ENCODE measurements around the gene CAMLG.
"Not testable (repeated sequence)": the region's sequence is repeated elsewhere in the genome, so short reads cannot be mapped to it uniquely, and the experiment has no call there.

CAMLG gene

DNA sequence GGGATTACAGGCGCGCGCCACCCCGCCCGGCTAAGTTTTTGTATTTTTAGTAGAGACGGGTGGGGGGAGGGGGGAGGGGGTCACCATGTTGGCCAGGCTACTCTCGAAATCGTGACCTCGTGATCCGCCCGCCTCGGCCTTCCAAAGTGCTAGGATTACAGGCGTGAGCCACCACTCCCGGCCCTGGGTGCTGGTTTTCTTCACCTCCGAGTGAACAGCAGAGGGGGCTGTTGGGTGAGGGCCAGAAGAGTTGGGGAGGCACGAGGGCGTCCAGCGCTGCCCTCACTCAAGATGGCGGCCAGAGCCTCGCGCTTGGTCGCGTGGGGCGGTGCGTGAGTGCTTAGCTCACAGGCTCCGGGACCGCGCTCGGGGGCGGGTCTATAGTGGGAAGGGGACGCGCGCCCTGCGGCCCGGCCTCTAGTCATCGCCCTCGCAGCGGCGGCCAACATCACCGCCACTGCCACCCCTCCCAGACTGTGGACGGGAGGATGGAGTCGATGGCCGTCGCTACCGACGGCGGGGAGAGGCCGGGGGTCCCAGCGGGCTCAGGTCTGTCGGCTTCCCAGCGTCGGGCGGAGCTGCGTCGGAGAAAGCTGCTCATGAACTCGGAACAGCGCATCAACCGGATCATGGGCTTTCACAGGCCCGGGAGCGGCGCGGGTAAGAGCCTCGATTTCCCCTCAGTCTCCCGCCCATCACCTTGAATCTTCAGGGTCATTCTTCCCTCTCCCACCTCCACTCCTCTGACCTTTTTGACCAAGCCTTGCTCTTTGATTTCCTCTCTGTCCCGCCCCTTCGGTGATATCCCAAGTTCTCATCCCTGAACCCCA lies at the start of gene CAMLG:
Gene CAMLG (plus strand): TSS at position 416 of the 830 bp plus-strand sequence. CDS start 73 bp downstream, at position 489.
- DNase-seq (ENCODE audit: low read depth): peak; percentile 98

DNA sequence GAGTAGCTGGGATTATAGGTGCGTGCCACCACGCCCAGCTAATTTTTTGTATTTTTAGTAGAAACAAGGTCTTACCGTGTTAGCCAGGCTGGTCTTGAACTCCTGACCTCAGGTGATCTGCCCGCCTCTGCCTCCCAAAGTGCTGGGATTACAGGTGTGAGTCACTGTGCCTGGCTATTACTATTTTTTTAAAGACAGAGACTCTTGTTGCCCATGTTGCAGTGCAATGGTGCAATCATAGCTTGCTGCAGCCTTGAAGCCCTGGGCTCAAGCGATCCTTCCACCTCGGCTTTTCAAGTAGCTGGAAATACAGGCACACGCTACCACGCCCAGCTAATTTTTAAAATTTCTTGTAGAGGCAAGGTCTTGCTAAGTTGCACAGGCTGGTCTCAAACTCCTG lies 48.2 kb upstream of the CAMLG start:
- not testable (repeated sequence) for DNase-seq (ENCODE audit: low read depth)

DNA sequence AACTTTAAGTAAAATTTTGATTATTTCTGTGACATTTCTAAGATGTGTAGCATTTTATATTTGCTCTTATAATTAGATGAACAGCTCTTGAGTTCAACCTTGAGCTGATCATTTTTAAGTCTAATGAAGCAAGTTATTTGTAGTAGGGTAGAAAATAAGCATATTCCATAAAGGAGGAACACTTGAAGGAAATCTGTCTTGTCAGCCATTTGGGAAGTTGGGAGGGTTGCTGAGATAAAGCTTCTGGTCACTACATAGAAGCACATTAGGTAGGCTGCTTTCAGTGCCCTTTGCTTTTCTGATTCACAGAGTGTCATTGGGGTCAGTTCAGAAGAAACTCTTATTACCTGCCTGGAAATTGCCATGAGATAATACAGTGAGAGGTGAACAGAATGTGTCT lies 45.6 kb upstream of the CAMLG start:
- no peak for DNase-seq (ENCODE audit: low read depth)

DNA sequence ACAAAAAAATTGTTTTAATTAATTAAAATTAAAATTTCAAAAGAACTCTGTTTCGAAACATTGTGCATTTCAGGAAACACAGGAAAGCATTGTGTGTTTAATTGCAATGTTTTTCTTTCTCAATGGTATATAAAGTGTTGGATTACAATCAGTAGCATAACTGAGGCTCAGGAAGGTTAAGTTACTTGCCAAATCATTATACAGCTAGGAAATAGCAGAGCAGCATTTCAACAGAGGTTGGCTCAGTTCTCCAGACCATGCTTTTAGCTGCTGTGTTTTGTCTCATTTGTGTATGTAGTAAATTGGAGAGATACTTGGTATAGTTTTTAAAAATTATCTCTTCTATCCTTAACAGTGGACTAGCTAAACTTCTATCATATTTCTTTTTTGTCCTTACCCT lies 30.0 kb upstream of the CAMLG start:
- peak; percentile 69 for DNase-seq (ENCODE audit: low read depth)

DNA sequence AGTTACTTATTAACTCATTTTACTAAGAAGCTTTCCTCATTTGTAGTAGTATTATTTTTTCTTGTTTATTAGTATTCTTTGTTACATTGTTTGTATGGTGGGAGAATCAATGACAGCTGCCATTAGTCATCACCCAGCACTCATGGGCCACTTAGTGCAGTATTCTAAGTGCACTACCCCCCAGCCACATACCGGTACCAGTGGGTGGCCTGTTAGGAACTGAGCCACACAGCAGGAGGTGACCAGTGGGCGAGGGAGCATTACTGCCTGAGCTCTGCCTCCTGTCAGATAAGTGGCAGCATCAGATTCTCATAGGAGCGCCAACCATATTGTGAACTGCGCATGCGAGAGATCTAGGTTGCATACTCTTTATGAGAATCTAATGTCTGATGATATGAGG lies 24.2 kb upstream of the CAMLG start:
- peak; percentile 9 for DNase-seq (ENCODE audit: low read depth)

DNA sequence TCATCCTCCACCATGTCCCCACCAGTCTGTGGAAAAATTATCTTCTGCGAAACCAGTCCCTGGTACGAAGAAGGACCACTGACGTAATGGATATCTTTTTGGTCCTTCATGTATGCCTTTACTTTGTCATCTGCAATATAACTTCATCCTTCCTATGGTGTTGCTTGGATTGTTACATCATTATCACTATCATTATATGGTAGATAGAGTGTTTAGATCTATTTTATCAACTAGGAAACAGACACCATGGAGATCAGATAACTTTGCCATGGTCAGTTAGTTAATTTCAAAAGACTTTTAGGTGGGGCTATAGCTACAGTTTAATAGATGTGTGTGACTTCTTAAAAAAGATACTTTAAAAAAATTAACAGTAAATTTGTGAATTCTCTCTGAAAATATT lies 23.8 kb upstream of the CAMLG start:
- DNase-seq (ENCODE audit: low read depth): no peak

DNA sequence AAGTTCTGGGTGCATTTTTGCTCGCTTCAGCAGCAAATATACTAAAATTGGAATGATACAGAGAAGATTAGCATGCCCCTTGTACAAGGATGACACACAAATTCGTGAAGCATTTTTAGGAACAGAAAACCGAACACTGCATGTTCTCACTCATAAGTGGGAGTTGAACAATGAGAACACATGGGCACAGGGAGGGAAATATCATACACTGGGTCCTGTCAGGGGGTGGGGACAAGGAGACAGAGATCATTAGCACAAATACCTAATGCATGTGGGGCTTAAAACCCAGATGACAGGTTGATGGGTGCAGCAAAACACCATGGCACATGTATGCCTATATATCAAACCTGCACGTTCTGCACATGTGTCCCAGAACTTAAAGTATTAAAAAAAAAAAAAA lies 22.9 kb upstream of the CAMLG start:
- not testable (repeated sequence) for DNase-seq (ENCODE audit: low read depth)

DNA sequence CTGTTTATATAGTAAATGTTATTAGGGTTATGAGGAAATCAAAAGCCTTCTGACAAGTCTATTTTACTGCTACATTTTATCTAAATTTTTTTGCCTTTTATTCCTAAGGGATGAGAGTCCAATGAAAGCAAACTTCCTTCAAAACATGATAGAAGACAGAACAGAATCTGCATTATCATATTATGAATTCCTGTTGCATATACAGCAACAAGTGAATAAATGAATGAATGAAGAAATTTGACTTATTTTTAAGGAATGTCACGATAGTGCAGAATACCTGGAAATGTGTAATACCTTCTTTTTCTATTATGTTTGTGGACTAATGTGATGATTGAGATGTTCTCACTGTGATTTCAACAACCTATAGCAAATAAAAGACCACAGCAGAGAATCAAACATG lies 13.5 kb upstream of the CAMLG start:
- DNase-seq (ENCODE audit: low read depth): no peak

DNA sequence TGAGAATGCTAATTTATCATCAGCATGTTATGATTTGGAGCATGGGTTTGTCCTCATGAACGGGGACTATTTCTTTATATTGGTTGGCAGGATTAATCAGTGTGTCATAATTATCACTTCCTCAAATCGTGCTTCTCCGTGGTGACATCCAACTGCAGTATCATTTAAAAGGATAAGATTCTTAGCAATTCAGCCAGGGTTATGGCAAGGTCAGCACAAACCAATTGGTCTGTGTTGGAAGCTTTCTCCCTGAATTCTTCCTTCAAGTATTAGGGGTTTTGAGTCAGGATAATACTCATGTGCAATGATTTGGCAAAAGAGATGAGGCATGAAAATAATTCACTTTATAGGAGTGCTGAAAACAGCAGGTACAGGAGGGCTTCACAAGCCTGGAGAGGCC lies 5.5 kb upstream of the CAMLG start:
- no peak for DNase-seq (ENCODE audit: low read depth)

DNA sequence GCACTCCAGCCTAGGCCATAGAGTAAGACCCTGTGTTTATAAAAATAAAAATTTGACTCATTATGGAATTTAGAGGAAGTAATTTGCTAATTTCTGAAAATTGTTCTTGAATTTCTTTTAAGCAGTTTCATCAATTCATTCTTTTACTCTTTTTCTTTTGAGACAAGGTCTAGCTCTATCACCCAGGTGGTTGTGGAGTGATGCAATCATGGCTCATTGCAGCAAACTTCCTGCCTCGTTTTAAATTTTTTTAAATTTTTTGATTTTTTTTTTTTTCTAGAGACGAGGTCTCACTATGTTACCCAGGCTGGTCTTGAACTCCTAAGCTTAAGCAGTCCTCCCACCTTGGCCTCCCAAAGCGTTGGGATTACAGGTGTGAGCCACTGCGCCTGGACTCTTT lies 3.1 kb upstream of the CAMLG start:
- peak; percentile 8 for DNase-seq (ENCODE audit: low read depth)

DNA sequence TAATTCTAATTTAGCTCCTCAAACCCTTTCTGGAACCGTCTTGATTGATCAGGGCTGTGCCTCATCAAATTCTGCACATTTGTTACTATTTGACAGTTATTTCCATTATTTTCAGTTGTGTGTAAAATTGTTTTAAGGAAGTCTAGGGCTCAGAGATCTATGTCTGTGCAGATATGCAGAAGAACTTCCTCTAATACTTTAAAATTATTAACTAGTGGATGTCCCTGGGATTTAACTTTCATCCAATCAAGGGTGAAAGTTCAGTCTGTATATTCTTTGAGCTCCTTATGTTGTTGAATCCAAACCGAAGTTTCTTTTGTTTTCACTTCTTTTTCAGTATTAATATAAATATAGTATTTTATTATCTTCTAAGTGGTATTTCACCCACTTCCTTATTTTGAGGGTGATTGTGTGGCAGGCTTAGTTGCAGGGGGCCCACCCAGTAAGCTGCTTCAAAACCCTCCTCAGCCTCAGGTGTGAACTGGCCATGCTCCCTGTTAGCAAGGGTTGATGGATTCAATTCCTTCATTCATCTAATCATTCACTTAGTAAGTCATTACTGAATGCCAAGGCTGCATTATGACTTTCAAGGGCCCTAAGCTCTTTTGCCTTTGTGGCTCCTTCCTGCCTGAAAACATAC lies 2.1 kb upstream of the CAMLG start:
- DNase-seq (ENCODE audit: low read depth): no peak

DNA sequence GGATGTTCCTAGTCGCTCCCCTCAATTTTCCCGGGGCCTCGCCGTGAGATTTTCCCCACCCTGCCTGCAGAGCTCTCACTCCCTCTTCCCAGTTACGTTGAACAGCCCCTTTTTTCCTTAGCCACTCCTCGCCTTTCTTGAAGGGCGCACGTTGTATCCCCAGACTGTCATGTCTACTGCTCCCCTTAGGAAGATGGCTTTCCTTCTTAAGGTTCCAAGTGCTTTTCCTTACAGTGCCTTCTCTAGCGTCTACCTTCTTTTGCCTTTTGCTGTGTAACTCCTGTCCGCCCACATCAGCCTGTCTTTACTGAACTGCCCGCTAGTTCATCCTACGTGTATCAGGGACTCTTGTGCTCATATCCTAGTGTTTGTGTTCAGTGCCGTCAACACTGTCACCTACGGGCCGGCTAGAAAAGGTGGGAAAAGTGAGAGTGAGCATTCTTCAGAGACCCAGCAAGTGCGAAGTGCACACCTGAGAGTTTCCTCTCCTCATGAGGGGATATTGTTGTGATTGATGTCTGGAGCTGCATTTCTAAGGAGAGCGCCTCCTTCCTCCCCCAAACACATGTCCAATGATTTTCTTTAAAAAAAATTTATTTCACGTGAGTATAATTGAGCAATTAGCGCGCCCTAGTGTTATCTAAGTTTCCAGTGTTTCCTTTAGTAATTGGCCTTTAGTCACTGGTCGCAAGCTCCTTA lies 764 bp downstream of the CAMLG start:
- DNase-seq (ENCODE audit: low read depth): peak; percentile 57

DNA sequence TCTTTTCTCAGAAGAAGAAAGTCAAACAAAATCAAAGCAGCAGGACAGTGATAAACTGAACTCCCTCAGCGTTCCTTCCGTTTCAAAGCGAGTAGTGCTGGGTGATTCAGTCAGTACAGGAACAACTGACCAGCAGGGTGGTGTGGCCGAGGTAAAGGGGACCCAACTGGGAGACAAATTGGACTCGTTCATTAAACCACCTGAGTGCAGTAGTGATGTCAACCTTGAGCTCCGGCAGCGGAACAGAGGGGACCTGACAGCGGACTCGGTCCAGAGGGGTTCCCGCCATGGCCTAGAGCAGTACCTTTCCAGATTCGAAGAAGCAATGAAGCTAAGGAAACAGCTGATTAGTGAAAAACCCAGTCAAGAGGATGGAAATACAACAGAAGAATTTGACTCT lies 2.7 kb downstream of the CAMLG start:
- DNase-seq (ENCODE audit: low read depth): no peak

DNA sequence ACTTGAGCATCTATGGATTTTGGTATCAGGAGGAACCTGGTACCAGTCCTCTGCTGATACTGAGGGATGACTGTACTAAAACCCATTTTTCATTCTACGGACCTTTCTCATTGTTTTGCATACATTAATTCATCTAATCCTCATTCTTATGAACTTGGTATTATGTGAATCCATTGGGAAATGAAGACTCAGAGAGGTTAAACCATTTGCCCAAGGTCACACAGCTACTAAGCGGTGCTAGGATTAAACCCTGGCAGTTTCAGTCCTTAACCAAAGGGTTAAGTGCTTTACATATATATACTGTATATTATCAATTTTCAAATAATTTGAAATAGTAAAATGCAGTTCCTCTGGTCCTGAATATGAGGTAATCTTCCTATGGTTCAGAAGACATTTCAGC lies 3.8 kb downstream of the CAMLG start:
- DNase-seq (ENCODE audit: low read depth): no peak

DNA sequence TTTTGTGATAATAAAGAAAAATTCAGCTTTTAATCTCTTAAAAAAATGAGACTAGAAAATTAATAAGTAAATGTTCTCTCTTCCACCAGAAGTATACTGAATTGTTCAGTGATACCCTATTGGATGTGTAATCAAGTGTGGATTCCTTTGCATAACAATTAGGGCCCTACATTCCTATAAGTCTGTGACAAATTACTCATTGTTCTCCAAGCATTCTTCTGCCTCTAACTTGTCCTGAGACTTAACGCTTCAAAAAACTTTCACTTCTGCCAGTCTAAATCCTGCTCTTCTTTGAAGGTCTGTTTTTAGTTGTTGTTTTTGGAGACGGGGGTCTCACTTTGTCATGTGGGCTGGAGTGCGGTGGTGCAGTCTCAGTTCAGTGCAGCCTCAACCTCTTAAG lies 11.1 kb downstream of the CAMLG start:
- no peak for DNase-seq (ENCODE audit: low read depth)

DNA sequence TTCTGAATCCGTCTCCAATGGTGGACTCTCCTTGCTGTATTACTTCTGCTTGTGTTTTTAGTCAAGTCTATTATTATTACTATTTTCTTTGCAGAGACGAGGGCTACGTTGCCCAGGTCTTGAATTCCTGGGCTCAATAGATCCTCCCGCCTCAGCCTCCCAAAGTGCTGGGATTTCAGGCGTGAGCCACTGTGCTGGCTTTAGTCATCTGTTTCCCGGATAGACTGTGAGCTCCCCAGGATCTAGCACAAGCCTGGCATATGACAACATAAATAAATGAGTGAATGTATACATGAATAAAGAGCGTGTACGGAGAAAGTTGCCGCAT lies 19.8 kb downstream of the CAMLG start:
- DNase-seq (ENCODE audit: low read depth): no peak

DNA sequence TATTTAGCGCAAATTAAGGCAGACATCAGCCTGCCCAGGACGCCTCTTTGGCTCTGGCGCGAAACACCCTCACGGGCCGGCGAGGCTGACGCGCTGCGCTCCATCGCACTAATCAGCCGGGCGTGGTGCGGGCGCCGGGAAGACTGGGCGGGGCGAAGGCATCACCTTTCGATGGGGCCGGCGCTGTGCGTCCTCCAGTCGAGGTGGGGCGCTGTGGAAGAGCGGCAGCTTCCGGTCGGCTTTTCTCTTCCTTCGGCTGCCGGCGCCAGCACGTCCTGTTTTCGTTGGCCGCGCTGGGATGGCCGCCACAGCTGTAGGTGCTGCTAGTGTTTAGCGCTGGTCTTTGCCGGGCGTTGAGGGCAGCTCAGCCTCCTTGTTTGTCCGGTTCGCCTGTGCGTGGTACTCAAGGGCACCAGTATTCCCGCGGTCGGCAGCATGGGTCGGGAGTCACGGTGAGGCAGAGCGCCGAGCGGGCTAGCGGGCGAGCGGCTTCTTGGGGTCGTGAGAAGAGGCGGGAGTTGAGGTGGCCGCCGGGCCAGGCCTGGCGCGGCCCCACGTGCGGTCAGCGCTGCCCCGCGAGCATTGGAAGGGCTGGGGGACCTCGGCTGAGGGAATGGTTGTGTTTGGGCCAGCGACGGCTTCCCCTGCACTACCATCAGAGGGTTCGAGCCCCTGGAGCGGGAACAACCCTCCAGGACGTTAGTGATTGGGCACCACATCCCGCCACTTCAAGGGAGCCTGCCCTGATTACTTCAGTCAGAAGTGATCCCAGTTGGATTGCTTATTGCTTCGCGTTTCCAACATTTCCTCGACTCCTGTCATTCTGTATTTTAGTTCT lies 20.4 kb downstream of the CAMLG start, which contains the start of gene DDX46:
Gene DDX46 (plus strand): TSS at position 276 of the 838 bp plus-strand sequence. CDS start 160 bp downstream, at position 436.
- peak; percentile 95 for DNase-seq (ENCODE audit: low read depth)

DNA sequence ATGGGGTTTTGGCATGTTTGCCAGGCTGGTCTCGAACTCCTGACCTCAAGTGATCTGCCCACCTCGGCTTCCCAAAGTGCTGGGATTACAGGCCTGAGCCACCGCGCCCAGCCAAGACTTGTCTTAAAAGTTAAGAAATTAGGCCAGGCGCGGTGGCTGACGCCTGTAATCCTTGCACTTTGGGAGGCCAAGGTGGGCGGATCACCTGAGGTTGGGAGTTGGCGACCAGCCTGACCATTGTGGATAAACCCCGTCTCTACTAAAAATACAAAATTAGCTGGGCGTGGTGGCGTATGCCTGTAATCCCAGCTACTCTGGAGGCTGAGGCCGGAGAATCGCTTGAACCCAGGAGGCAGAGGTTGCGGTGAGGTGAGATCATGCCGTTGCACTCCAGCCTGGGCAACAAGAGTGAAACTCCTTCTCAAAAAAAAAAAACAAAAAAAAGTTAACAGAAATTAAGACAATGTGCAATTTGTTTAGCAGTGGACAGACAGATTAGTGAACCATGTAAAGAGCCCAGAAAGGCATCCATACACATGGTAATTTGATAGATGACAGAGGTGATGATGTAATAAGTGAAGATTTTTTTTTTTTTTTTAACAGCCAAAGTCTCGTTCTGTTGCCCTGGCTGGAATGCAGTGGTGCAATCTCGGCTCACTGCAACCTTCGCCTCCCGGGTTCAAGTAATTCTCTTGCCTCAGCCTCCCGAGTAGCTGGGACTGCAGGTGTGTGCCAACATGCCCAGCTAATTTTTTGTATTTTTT lies 29.4 kb downstream of the CAMLG start:
- peak; percentile 58 for DNase-seq (ENCODE audit: low read depth)

DNA sequence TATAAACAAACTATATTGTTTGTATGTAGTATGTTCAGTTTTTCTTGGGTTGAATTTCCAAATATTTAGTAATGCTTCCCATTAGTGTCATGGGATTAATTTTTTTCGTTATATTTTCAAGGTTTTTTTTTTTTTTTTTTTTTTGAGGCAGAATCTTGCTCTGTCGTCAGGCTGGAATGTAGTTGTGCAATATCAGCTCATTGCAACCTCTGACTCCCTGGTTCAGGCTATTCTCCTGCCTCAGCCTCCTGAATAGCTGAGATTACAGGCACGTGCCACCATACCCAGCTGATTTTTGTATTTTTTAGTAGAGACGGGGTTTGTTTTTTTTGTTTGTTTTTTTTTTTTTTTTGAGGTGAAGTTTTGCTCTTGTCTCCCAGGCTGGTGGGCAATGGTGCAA lies 30.9 kb downstream of the CAMLG start:
- peak; percentile 79 for DNase-seq (ENCODE audit: low read depth)

DNA sequence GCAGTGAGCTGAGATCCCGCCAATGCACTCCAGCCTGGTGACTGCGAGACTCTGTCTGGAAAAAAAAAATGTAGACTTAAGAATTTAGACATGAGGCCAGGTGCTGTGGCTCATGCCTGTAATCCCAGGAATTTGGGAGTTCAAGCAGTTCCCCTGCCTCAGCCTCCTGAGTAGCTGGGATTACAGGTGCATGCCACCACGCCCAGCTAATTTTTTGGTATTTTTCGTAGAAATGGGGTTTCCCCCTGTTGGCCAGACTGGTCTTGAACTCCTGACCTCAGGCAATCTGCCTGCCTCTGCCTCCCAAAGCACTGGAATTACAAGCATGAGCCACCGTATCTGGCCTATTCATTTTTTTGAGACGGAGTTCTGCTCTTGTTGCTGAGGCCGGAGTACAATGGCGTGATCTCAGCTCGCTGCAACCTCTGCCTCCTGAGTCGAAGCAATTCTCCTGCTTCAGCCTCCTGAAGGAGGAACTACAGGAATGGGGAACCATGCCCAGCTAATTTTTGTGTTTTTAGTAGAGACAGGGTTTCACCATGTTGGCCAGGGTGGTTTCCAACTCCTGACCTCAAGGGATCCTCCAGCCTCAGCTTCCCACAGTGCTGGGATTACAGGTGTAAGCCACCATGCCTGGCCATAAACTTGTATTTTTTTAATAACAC lies 34.2 kb downstream of the CAMLG start:
- no peak for DNase-seq (ENCODE audit: low read depth)

DNA sequence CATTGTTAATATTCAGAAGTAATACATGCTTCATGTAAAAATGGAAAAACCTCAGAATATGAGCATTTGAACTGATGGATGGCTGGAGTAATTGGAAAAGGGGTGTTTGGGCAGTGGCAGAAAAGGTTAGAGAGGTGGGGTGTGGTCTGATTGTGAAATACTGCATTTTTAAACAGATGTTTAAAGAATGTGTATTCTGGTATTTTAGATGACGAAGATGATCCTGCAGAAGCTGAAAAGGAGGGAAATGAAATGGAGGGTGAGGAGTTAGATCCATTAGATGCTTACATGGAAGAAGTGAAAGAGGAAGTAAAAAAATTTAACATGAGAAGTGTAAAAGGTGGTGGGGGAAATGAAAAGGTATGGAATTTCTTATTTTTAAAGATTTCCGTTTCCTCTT lies 39.0 kb downstream of the CAMLG start:
- DNase-seq (ENCODE audit: low read depth): peak; percentile 9
